Ishikawa (cell line): ENCODE data around the gene RFX6.

ENCODE experiments used
- CEBPB ChIP-seq: IDR thresholded peaks from 2 replicates; pipeline ENCODE4 v1.6.1; 2012
- EP300 ChIP-seq: IDR thresholded peaks from 2 replicates; pipeline ENCODE4 v1.6.1; 2012; ENCODE audit warnings: borderline replicate concordance
- MAX ChIP-seq: IDR thresholded peaks from 2 replicates; pipeline ENCODE4 v1.6.1; 2012
- REST ChIP-seq: IDR thresholded peaks from 2 replicates; pipeline ENCODE4 v1.6.1; 2012; ENCODE audit warnings: low read depth, mild to moderate bottlenecking

- TF ChIP-seq MAX (no peak), EP300 (no peak), CEBPB (no peak), REST (no peak)
Measured at GRCh38 chr6:116941727-116942126, 64.7 kb downstream of the RFX6 start.
